GM20431 (cell line): ENCODE results near the gene PDHB.

Experiments used
- in situ Hi-C: fragments of 300-500 bp; cut with MseI, MboI; formaldehyde crosslinking; loops from one replicate; pipeline ENCODE4 v1.15.0; 2020; ENCODE audit warnings: low sequenced_read_pairs; ENCODE audit not compliant: unreplicated experiment

The PDHB gene

GRCh38 chr3:58433400-58434167, at the start of gene PDHB:
PDHB (minus strand) TSS chr3:58433832; CDS start chr3:58433809, 23 bp downstream.
- in situ Hi-C loops, result no loop called here

DNA sequence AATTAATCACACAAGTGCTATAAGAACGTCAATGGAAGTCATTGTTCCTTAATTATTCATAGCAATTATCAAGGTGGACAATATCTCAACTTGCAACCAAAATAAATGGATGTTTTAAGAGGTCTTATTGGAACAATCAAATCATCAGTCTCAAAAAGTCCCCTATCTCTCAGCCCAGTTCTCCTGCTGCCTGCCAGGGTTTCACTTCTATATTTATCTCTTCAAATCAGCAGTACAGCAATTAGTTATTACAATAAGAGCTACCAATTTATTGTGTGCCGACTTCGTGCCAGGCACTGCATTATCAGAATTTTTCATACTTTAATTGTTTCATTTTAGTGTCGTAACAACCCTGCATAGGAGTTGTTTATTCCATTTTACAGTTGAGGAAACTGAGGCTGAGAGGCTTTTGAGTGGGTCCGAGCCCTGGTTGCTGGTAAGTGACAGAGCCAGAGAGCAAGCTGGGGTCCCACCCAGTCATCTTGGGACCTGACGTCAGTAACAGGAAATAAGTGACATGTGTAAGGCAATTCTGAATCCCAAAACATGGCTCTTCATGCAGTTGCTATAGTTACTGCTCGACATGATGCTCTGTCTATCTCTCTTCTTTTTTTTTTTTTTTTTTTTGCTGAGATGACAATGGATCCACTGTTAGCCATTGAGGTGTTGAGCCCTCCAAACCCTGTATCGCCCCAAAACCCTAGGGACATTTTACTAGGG, 49.4 kb upstream of the PDHB start:
- in situ Hi-C loops, result no loop called here

GRCh38 chr3:58480309-58480708, 46.7 kb upstream of the PDHB start:
- in situ Hi-C loops, result no loop called here

DNA sequence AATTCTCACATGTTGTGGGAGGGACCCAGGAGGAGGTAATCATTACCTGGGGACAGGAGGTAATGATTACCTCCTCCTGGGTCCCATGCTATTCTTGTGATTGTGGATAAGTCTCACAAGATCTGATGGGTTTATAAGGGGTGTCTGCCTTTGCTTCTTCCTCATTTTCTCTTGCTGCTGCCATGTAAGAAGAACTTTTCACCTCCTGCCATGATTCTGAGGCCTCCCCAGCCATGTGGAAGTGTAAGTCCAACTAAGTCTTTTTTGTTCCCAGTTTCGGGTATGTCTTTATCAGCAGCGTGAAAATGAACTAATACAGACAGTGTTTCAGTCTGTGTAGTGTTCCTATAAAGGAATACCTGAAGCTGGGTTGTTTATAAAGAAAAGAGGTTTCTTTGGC, 45.1 kb upstream of the PDHB start:
- in situ Hi-C loops, result no loop called here

GRCh38 chr3:58474967-58475578, 41.4 kb upstream of the PDHB start:
- in situ Hi-C loops, result no loop called here

- in situ Hi-C loops, result no loop called here
These were observed 40.8 kb upstream of the PDHB start for GRCh38 chr3:58474348-58474911.

- in situ Hi-C loops, result no loop called here
These were observed 39.6 kb upstream of the PDHB start for GRCh38 chr3:58473275-58473674.

DNA sequence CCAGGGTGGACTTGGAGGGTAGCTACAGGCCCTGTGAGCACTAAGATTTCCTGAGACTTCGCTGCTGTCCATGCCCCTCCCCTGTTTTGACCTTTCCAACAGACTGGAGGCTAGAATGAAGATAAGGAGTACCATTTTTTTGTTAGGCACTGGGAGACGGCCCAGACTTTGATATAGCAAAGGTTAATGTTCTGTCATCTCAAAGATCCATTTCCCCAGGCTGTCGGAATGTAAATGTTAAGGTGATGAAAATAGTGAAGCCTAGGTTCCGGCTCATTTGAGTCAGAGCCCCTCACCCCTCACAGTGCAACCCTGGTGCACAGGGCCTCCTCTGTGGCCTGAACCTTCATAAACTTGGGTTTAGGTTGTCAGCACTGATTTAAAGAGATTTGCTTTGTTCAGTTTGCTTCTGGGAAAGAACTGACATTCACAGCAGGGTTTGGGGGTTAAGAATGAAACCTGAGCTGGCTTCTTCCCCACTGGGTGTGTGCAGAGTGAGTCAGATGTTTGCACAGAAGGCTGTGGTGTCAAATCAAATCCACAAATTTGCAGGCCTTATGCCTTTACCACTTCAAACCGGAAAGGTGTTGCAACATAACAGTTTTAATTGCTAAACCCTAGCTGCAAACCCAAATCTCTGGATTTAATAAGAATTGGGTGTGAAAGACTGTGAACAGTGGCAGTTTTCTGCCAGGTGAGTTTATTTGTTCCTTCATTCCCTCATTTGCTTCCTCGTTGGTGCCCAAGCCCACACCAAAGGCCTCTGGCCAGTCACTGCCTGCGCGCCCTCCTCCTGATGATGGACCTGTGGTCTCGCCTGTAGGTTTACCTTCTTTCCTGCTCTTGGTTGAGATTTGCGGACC, 37.6 kb upstream of the PDHB start:
- in situ Hi-C loops, result no loop called here

DNA sequence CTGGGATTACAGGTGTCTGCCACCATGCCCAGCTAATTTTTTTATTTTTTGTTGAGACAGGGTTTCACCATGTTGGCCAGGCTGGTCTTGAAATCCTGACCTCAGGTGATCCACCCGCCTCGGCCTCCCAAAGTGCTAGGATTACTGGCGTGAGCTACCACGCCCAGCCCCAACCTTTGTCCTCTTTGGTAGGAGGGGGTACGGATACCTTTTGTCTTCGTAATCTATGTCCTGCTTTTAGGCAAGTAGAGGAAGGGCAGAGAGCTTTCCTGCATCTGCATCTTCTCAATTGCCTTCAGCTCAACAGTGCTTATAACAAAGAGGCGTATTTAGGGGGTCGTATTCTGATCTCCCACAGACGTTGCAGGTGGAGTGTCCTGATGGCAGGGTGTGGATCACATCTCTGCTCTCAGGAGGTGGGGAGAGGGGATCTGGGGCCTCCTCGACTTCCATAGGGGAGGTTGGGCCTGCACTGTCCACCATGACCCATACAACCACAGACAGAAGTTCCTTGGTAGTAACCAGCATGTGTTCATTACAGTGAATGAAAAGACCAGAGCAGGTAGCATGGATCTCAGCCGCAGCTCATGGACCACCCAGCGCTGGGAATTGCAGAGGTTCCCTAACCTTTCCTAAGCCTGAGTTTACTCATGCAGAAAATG, 36.9 kb upstream of the PDHB start:
- in situ Hi-C loops, result no loop called here

DNA sequence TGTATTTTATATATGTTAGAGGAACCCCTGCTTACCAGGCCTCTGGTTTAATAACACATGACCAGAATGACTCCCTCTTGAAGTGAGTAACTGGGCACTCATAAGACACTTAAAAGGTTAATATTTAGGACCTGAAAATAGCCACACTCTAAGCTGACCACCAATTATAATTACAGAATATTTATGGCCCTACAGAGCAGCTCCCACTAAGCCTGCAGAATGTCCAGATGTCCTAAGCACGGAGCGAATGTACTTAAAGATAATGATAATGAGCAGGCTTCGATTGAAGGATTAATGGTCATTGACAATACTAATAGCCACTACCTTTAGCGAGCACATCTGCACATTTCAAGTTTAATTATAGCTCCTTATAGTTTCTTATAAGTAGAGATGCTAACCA, 35.5 kb upstream of the PDHB start:
- in situ Hi-C loops, result no loop called here

GRCh38 chr3:58466899-58467563, 33.4 kb upstream of the PDHB start:
- in situ Hi-C loops, result no loop called here

DNA sequence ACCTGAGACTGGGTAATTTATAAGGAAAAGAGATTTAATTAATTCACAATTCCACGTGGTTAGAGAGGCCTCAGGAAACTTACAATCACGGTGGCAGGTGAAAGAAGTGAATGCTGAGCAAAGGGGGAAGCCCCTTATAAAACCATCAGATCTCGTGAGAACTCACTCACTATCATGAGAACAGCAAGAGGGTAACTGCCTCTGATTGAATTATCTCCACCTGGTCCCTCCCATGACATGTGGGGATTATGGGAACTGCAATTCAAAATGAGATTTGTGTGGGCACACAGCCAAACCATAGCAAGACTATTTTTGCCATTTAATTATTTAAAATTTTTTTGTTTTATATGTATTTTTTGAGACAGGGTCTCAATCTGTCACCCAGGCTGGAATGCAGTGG, 31.2 kb upstream of the PDHB start:
- in situ Hi-C loops, result no loop called here

GRCh38 chr3:58463942-58464271, 30.3 kb upstream of the PDHB start:
- in situ Hi-C loops, result no loop called here

DNA sequence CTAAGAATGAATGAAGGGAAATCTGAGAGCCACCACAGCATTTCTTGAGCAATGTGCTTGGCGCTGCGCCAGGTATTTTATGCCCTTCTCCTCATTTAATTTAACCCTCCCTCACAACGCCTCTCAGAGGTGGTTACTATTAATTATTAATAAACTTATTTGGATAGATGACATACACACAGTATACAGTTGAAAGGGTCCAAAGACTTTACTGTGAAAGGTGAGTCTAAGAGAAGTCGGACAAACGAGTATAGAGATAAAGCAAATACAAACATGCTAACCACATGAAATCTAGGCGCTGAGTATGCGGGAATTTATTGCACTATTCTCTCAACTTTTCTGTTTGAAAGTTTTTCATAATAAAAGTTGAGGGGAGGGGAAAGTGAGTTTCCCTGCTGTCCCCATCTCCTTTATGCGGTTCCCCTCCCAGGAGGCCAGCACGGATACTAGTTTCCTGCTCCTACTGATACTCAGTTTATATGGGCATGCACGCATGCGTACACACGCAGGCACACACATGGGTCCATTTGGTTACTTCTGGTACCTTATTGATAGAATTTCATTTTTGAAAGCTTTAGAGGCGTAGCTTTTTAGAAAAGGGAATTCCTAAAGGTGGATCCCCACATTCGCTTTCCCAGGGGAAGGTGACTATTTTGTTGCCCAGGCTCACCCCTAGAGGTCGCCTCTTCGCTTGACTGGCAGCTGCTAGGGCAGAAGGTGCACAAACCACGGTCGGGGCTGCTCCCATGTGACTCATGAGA, 29.7 kb upstream of the PDHB start:
- in situ Hi-C loops, result no loop called here

GRCh38 chr3:58462829-58463180, 29.2 kb upstream of the PDHB start:
- in situ Hi-C loops, result no loop called here

- in situ Hi-C loops, result no loop called here
These were observed 25.5 kb upstream of the PDHB start for GRCh38 chr3:58459160-58459559.

GRCh38 chr3:58452176-58452575, 18.5 kb upstream of the PDHB start:
- in situ Hi-C loops, result no loop called here
